GM12892 (cell line): ENCODE results near the gene LRRC18.

Experiments used
- DNase-seq: peaks from one replicate; pipeline ENCODE4 v3.0.0; 2011; ENCODE audit not compliant: insufficient read length
- FAIRE-seq: peaks from 2 replicates; lab custom pipeline; 2011; peaks lifted over from hg19 to GRCh38; lab: Jason Lieb, UNC
- POLR2A ChIP-seq: IDR thresholded peaks from 2 replicates; pipeline ENCODE4 v1.6.1; 2011; ENCODE audit warnings: low read depth, low read length, control low read depth
- POLR2AphosphoS5 ChIP-seq: IDR thresholded peaks from 2 replicates; pipeline ENCODE4 v1.6.1; 2011; ENCODE audit warnings: low read depth, low read length, control low read depth
- TAF1 ChIP-seq: IDR thresholded peaks from 2 replicates; pipeline ENCODE4 v1.6.1; 2011; ENCODE audit warnings: low read depth, mild to moderate bottlenecking, control low read depth, low read length, borderline replicate concordance

The LRRC18 gene

DNA sequence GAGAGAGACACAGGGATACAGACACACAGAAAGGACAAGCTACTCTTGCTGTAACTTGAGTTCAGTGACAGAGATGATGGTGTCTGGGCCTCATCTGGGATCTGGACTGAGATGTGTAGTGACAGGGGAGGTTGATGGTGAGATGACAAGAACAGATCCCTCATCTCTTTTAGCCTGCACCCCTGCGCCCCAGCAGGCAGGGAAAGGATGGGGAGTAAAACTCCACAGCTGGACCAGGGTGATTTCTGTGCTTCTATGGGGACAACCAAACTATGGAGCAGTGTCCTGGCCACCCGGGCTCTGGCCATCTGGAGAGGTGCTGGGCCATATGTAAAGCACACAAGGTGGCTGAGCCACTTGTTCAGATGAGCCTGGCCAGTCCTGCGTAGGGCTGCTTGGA is 4.5 kb upstream of the LRRC18 start:
- FAIRE-seq (no peak), DNase-seq (no peak)
- TF ChIP-seq POLR2AphosphoS5 (no peak), POLR2A (no peak), TAF1 (no peak)

DNA sequence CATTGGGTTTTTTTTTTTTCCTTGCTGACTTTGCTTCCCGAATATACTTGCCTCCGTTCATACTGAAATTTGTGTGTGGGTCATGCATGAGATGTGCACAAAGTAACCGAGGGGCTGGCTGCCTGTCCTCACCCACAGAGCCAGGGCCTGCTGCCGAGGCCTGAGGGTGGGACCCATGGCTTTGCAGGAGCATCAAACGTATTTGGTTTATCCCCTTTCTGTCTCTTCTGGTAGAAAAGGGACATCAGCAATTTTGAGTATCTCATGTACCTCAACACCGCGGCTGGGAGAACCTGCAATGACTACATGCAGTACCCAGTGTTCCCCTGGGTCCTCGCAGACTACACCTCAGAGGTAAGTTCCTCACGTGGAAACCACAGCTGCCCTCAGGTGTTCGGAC is 3.5 kb upstream of the LRRC18 start:
- no peak for TF ChIP-seq POLR2A
- no peak for TF ChIP-seq TAF1
- TF ChIP-seq POLR2AphosphoS5, result no peak
- no peak for FAIRE-seq

DNA sequence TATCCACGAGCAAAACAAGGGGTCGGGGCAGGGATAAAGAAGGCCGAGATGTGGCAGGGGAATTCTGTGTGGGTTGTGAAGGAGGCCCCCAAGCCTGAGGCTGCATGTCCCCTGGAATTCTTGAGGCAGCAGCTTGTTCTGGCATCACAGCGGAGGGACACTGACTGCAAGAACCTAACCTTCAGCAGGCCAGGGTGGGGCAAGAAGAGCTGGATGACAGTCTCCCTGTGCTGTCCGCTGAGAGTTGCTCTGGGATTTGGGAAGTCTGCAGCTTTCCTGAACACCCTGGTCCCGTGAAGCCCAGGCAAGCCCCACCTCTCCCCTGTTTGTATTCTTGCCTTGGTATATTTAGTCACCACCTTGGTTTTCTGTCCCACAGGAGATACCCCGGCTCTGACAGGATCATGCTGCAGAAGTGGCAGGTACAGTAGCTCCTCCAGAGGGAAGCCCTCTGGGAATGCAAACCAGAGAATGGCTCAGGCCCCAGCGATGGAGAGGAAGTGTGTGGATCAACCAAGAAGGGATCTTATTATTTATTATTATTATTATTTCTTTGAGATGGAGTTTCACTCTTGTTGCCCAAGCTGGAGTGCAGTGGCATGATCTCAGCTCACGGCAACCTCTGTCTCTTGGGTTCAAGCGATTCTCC is 1.9 kb upstream of the LRRC18 start:
- FAIRE-seq, result no peak
- no peak for DNase-seq
- no peak for TF ChIP-seq POLR2A
- TF ChIP-seq TAF1, result no peak
- TF ChIP-seq POLR2AphosphoS5, result no peak

More for the DNA sequence above, 3.5 kb upstream of the LRRC18 start:
- no peak for DNase-seq

DNA sequence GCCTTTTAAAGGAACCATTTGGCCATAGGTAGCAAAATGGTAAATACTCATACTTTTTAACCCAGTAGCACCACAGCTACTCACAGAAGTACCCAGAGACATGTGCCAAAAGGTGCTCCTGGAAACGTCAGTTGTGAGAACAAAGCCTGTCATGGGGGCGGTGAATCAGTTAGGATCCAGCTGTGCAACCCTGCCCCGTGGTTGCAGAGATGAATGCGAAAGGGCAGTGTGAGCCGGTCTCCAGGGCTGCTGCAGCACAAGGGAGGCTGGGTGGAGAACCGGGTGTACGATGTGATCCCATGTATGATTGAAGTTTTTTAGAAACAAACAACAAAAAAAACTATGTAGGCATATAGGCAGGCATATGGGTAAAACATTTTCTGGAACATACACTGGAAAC is 1.3 kb upstream of the LRRC18 start:
- TF ChIP-seq TAF1, result no peak
- DNase-seq, result no peak
- no peak for FAIRE-seq

DNA sequence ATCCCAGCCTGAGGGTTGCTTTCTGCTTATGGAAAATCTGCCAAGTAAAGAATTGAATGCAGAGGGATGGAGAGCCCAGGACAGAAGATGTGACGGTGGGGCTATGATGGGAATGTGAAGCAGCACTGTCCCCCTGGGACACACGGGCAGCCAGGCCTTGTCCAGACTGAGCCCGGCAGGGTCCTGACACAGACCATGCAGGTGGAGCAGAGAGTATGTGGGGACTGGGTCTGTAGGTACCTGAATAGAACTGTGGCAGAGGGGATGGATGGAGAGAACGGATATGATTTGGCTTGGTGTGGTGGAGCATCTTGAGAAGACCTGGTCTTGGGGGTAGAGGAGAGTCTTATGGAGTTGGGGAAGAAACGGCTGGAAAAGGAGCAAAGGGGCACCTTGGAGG is 732 bp upstream of the LRRC18 start:
- TF ChIP-seq POLR2A (no peak), POLR2AphosphoS5 (no peak), TAF1 (no peak)
- FAIRE-seq (no peak), DNase-seq (no peak)

DNA sequence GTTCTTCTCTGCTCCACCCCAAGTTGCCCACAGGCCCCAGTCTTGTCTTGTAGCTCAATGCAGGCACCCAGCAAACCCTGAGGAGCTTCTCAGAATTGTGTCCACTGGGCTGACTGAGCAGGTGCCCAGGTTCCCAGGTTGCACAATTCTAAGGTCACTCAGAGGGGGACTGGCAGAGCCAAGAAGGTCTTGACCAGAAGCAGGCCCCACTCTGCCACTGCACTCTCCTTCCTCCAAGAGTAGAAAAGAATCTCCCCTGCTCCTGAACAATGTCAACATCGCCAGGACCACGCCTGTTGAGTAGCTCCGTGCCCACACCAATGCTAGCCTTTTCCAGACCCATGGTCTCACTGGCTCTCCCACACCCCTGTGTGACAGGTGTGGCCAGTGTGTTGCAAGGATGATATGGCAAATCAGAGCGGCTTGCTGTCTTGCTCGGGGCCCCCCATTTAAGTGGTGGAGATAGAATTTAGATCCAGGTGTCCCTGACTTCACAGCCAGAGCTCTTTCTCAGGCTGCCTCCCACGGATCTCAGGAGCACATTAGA is 577 bp downstream of the LRRC18 start:
- DNase-seq (no peak), FAIRE-seq (no peak)
- TF ChIP-seq POLR2A (no peak), TAF1 (no peak), POLR2AphosphoS5 (no peak)

DNA sequence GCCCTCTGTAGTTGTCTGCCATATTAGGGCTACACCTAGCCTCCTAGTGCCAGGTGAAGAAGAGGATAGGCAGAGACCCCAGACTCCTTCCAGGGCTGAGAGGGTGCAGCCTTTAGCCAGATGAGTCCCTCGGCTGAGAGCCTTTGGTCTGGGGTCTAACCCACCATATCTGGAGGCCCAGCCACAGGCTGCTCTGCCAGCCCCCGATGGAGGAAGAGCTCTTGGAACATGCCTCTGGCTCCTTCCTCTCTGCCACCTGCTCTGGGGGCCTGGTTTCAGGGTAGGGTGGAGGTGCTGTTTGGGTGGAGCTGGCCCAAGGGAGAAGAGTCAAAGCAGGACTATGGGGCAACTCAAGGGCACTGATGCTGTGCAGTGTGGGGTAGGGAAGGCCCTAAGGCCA is 1.4 kb downstream of the LRRC18 start:
- no peak for TF ChIP-seq POLR2AphosphoS5
- no peak for TF ChIP-seq TAF1
- TF ChIP-seq POLR2A, result no peak
- no peak for DNase-seq
- no peak for FAIRE-seq

DNA sequence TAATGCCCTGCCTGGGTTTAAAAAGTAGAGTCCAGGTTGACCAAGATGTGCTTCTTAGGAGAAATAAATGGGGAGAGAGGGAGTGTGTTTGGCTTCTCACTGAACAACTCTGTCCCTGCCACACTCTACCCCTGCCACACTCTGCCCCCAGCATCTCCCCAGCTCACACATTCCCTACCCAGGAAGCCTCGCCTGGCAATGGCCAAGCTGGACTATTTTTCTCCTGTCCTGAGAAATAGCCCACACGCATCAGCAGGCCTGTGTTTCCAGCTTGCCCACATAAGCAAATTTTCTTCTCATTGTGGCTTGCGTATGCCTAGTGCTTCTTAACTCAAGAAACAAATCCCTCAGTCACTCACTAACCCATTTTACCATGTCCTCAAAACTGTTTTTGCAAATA is 1.8 kb downstream of the LRRC18 start:
- TF ChIP-seq POLR2AphosphoS5 (no peak), POLR2A (no peak), TAF1 (no peak)
- no peak for FAIRE-seq
- DNase-seq, result no peak

DNA sequence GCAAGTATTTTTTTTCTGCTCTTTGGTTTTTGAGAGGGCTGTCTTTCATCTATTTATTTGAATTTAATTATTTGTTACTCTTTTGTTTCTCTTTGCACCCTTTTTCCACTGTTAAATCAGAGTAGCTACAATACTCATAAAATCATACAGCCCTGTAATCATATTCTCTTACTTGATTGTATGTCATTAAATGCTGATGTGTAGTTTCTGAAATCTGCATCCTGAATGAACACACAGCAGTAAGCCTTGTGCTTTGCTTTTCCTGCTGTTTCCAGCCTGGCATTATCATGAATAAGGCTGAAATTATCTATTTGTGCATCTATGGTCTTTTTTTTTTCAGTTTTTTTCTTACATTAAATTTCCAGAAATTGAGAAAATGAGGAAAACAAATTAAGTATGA is 4.1 kb downstream of the LRRC18 start:
- no peak for FAIRE-seq
- TF ChIP-seq POLR2A, result no peak
- no peak for TF ChIP-seq POLR2AphosphoS5
- TF ChIP-seq TAF1, result no peak
- no peak for DNase-seq

DNA sequence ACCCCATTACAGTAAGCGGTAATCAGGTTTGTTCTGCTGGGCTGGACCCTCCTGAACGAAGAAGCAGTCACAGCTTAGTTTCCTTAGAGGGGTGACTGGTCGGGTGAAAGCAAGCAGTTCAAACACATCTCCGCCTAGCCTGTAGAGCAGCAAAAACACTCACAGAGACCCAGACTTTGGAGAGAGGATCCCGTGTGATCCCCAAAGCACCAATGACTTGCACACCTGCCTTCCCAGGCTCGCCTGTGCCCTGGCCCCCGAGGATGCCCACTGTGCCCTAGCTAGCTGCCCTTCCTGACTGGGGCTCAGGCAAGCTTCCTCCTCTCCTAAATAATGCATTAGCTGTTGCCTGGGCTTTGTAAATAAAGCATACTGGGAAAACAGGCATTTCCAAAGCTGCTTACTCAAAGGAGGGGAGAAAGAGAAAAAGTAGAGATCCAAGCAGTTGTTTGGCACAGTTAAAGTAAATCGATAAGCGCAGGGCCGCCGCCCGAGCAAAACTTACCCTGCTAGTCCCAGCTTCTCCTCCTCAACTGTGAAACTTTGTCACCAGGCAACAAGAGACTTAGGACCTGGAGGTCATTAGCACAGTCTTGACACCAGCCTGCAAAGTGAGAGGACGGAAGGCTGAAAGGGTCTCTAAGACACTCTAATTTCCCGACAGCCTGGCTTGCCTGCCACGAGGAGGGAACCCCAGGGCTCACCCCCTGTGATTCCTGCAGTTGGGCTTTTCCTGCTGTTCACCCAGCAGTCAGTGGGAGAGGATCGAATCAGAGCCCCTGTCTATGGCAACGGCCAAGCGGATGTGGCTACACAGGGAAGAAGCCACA is 4.8 kb downstream of the LRRC18 start:
- DNase-seq (no peak), FAIRE-seq (peak; percentile 27)
- TF ChIP-seq POLR2A (no peak), TAF1 (no peak), POLR2AphosphoS5 (no peak)

DNA sequence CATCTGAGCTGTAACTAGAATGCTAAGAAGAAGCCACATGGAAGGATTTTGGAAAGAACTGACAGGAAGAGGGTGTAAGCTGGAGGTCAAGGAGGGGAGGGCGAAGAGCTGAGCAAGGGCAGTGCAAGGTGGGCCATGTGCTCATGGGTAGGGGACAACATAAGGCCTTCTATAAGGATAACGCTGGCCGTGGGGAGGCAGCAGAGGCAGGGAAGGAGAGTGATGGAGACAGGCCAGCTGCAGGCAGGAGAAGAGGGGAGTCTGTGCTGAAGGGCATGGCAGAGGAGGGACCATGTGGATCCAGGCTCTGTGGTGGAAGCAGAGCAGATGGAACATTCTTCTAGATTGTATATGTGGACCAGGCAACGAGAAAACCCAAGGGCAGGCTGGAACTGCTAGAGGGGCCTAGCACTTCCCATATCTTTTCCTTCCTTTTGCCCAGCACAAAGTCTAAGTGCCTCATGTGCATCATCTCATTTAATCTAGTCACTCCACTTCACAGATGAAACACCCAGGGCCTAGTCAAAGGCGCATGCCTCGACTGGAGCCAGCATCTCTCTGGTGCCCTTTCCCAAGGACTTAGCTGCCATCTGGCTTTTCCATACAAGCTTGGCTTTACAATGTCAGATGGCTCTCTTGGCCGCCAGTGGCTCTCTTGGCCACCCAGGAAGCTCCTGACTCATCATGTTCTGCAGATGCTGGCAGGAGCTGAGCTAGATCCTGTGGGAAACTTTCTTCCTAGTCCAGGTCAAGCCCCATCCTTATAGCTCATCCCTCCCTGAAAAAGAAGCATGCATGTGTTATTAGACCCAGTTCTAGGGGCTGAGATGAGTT is 6.6 kb downstream of the LRRC18 start:
- no peak for FAIRE-seq
- no peak for DNase-seq
- TF ChIP-seq TAF1 (no peak), POLR2A (no peak), POLR2AphosphoS5 (no peak)
